ENCODE results near the gene FGD5.
"Not testable (repeated sequence)": the region's sequence is repeated elsewhere in the genome, so short reads cannot be mapped to it uniquely, and the experiment has no call there.

FGD5 gene

GRCh38 chr3:14877469-14877868, 58.7 kb downstream of the FGD5 start:
- no peak for DNase-seq (ENCODE audit: low read depth)

GRCh38 chr3:14879211-14879874, 60.6 kb downstream of the FGD5 start:
- no peak for DNase-seq (ENCODE audit: low read depth)

- DNase-seq (ENCODE audit: low read depth): no peak
Observed at GRCh38 chr3:14880447-14881106, 61.8 kb downstream of the FGD5 start.

GRCh38 chr3:14883226-14883625, 64.5 kb downstream of the FGD5 start:
- no peak for DNase-seq (ENCODE audit: low read depth)

DNA sequence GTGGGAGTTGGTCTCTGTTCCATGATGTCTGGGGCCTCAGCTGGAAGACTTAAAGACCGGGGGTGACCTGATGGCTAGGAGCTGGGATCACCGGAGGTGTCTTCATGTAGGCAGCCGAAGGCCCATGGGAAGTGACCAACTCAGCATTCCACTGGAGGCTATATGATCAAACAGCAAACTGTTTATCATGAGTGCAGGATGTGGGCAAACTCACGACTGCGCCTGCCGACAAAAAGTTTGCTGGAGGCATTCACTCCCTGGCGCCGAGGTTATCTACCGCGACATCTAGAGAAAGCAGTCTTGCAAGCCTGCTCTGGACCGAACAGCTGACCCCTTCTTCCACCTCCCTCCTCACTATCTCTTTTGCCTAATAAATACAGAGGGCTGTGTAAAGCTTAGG, 65.9 kb downstream of the FGD5 start:
- DNase-seq (ENCODE audit: low read depth): no peak

DNA sequence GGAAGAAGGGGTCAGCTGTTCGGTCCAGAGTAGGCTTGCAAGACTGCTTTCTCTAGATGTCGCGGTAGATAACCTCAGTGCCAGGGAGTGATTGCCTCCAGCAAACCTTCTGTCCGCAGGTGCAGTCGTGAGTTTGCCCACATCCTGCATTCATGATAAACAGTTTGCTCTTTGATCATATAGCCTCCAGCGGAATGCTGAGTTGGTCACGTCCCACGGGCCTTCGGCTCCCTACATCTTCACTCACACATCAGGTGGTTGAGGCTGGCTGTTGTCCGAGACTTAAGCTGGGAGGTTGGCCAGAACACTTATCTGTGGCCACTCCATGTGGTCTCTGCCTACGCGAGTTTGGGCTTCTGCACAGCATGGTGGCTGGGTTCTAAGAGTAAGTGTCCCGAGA, 66.5 kb downstream of the FGD5 start:
- no peak for DNase-seq (ENCODE audit: low read depth)

DNA sequence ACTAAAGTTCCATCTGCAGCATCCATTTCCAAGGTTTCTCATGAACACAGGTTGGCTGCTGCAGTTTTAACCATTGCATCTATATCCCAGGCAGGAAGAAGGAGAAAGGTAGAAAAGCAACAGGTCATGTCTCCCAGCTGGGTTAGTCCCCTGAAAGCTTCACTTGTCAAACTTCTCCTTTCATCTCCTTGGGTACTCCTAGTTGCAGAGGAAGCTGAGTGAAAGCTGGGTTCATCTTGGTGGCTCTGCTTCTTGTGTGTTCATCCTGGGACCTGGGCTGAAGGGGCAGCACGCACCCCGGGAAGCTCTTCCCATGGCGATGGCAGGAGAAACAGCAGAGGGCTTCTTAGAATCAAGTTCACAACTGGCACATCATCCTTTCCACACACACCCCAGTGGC, 67.3 kb downstream of the FGD5 start:
- DNase-seq (ENCODE audit: low read depth): no peak

DNA sequence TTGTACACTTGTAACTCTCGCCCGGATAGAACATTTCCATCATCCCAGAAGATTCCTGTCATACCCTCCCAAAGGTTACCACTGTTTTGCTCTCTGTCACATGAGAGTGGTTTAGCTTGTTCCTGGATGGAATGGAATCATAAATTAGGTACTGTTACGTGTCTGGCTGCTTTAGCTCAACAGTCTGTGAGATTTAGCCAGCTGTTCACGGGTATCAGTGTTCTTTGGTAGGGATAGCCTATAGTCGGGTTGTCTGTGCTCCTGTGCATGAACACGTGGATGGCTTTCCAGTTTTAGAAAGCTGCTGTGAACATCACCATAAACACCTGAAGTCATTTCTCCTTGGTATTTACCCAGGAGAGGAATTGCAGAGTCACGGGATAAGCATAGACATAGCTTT, 70.4 kb downstream of the FGD5 start:
- DNase-seq (ENCODE audit: low read depth): no peak

- no peak for DNase-seq (ENCODE audit: low read depth)
Observed at GRCh38 chr3:14889943-14890342, 71.2 kb downstream of the FGD5 start.

- no peak for DNase-seq (ENCODE audit: low read depth)
Observed at GRCh38 chr3:14890476-14890875, 71.7 kb downstream of the FGD5 start.

DNA sequence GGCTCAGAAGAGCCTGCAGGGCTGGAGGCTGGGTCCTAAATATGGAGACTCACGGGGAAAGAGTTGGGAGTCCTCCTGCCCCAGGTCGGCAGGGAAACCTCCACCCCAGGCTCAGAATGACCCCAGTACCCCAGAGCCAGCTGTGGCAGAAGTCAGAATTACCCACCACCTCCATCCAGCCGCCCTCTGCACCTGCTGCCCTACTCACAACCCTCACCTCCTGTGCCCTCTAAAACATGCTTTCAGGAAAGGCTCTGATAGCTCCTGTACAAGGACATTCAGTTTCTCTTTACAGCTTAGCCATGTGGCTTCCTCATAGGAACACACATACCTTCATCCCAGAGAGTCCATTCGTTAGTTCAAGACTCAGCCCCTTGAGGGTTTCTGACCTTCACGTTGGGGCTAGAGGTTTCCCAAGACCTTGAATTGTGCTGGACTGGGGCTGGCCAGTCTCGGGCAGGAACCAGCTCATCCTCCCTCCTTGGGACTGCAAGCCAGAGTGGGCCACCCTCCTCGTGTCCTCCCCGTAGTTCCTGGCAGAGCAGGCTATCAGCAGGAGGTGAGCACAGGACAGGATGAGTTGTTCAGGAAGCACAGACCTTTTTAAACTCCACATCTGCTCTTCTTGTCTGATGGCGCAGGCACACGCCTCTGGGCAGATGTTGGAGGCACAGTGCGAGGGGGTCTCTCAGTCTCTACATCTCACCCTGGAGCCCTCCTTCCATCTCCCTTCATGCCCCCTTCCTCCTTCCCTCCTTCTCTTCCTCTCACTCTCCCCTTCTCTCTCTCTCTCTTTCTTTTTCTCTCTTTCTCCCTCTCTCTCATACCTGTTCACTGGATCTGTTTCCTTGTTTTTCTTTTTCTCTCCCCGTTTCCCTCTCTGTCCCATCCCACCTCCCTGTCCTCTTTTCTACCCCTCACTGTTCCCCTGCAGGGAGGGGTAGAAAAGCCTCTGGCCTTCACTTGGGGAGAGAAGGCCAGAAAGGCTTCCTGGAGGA, 72.7 kb downstream of the FGD5 start:
- DNase-seq (ENCODE audit: low read depth): no peak

DNA sequence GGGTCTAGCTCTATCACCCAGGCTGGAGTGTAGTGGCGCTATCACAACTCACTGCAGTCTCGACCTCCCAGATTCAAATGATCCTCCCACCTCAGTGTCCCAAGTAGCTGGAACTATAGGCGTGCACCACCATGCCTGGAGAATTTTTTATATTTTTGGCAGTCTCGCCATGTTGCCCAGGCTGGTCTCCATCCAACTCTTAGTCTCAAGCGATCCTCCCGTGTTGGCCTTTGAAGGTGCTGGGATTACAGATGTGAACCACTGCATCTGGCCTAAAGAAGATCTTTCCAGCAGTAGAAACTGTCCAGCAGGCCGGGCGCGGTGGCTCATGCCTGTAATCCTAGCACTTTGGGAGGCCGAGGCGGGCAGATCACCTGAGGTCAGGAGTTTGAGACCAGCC, 73.5 kb downstream of the FGD5 start:
- no peak for DNase-seq (ENCODE audit: low read depth)

DNA sequence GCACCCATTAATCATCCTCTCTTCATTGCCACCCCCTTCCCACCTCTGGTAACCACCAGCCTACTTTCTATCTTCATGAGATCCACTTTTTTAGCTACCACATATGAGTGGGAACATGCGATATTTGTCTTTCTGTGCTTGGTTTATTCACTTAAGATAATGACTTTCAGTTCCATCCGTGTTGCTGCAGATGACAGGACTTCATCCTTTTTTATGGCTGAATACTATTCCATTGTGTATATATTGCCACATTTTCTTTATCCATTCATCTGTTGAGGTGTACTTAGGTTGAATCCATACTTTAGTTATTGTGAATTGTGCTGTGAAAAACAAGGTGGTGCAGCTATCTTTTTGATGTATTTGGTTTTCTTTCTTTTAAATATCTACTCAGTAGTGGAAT, 75.3 kb downstream of the FGD5 start:
- DNase-seq (ENCODE audit: low read depth): no peak

DNA sequence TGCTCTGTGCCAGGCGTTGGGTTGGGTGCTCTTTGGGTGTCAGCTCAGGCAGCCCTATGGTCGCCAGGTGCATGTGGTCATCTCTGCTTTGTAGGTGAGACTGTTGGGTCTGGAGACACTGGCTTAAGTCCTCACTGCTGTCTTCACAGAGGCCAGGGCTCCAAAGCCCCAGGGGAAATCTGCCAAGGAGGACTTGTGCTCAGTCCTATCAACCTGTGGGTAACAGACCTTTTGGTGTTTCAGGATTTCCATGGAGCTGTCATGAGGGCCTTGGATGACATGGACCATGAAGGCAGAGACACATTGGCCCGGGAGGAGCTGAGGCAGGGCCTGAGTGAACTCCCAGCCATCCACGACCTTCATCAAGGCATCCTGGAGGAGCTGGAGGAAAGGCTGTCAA, 78.5 kb downstream of the FGD5 start:
- no peak for DNase-seq (ENCODE audit: low read depth)

DNA sequence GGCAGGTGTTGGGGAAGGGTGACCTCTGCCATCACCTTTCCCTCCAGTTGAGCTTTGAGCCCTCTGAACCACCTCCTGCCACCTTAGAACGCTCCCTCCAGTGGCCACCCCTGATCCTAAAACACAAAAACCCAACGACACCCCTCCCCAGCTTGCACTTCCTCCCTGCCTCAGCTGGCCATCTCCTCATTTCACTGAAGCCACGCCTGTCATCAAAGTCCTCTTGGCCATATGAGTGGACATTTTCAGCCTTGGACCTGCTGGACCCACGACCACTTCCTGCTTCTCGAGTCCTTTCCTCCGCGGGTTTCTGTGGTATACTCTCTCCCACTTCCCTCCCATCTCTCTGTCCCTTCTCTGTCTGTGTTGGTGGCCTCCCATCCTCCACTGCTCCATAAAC, 80.2 kb downstream of the FGD5 start:
- DNase-seq (ENCODE audit: low read depth): no peak

GRCh38 chr3:14899993-14900618, 81.3 kb downstream of the FGD5 start:
- no peak for DNase-seq (ENCODE audit: low read depth)

DNA sequence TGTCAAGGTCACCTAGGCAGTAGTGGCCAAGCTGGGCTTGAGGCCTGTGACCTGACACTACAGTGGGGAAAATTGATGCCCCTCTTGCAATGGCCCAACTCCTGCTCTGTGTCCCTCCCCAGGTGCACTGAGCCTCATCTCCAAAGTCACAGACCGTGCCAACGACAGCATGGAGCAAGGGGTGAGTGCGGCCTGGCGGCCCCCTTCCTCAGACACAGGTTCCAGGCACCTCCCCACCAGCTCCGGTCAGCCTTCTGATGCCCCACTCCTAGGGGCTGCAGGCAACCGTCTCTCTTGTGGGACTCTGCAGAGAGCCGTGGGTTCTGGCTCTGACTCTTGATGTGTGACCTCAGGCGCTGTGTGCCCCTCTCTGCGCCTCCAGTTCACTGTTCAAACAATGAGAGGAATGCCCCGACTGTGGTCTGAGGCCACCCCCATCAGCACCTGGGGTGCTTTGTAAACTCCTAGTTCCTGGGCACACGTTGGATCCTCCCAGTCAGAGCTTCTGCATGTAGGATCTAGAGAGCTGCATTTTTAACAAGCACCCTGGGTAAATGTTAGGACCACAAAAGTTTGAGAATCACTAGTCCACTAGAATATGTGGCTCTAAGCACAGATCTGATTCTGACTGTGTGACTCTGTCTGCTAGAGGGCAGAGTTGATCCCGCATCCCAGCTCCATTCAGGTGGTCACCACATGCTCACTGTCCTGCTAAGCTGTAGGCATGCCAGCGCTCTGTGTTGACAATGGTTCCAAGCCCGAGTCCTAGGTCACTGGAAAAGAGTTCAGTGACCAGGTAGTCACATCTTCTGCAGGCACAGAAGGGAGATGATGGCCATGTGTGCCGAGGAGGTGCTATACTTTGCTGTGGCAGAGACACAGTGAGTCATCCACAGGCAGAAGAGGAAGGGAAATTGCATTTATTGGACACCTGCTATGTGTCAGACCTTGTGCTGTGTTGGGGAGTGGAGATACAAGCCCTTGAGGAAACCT, 82.4 kb downstream of the FGD5 start:
- DNase-seq (ENCODE audit: low read depth): no peak

DNA sequence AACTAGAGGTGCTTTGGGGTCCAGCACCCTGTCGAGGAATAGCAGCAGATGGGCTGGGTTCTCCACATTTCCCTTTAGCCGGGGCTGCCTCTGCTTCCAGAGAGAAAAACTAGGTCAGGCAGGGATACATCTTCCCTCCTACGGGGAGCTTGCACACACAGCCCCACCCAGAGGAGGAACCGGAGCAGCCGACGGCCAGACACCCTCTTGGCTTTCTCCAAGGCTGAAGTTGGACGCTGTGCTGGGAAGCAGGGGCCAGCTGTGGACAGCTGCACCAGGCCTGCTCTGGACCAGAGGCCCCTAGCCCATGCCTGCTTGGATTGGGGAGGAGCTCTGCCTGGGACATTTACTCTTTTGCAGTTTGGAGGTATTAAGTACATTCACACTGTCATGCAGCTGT, 84.0 kb downstream of the FGD5 start:
- DNase-seq (ENCODE audit: low read depth): no peak

- DNase-seq (ENCODE audit: low read depth): not testable (repeated sequence)
Observed at GRCh38 chr3:14903501-14903900, 84.7 kb downstream of the FGD5 start.

GRCh38 chr3:14905055-14905657, 86.4 kb downstream of the FGD5 start:
- no peak for DNase-seq (ENCODE audit: low read depth)
